Activated CD8-positive, alpha-beta memory T cell treated with anti-CD3 and anti-CD28 coated beads, Interleukin-2, amount 50 U/mL, for 1 hour (primary cell): Measurements from ENCODE around the gene HAPLN3.

Experiments
- DNase-seq: peaks from one replicate; pipeline ENCODE4 v3.0.0-alpha.2; 2020; ENCODE audit errors: extremely low read depth

Gene HAPLN3

DNA sequence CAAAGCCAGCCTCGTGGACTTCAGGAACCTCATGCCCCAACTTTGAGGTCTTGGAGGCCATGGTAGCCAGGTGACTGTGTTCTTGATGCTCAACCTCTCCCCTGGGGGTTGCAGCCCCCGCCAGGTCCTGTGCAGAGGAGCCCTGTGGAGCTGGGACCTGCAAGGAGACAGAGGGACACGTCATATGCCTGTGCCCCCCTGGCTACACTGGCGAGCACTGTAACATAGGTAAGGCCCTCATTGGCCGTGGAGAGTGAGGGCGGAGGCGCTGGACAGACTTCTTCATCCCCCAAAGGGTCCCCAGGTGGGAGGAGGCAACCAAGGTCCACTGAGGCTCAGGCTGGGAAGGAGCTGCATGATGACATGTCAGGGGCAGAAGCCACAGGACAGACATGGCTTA is 35.1 kb downstream of the HAPLN3 start:
- no peak for DNase-seq

DNA sequence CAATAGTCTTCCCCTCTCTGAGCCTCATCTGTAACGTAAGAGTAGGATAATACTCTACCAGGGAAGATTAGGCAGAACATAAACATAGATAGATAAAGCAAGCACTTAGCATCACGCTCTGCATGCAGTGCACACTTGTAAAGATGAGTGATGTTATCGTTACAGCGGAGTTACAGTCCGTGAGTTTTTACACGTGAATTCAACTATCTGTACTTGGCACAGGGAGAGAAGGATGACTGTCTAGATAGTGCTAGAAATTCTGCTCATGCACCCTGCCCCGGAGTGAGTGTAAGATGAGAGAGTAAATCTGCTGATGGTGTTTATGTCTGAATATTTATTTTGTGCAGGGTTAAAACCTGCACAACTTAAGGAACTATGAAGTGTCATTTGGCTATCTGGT is 35.8 kb downstream of the HAPLN3 start:
- DNase-seq, result no peak

DNA sequence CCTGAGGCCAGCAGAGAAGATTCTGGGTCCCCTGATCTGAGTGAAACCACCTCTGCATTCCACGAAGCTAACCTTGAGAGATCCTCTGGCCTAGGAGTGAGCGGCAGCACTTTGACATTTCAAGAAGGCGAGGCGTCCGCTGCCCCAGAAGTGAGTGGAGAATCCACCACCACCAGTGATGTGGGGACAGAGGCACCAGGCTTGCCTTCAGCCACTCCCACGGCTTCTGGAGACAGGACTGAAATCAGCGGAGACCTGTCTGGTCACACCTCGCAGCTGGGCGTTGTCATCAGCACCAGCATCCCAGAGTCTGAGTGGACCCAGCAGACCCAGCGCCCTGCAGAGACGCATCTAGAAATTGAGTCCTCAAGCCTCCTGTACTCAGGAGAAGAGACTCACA is 36.4 kb downstream of the HAPLN3 start:
- no peak for DNase-seq

DNA sequence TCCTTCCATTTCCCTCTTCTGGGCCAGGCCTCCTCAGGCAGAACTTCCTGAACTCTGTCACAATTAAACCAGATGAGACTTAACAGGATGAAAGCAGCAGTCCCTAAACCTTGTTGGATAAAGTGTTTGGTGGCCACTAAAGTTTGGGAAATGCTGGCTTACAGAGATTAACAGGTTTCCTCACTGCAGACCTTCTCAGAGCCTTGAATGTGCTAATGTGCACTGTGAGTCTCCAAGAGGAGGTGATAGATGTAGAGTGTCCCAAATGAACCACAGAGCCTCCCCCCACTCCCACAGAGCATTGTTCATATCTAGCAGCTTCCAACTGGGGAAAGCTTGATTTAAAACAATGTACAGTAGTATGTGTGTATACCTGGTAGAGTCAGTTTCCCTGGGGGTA is 42.9 kb downstream of the HAPLN3 start:
- DNase-seq, result no peak

DNA sequence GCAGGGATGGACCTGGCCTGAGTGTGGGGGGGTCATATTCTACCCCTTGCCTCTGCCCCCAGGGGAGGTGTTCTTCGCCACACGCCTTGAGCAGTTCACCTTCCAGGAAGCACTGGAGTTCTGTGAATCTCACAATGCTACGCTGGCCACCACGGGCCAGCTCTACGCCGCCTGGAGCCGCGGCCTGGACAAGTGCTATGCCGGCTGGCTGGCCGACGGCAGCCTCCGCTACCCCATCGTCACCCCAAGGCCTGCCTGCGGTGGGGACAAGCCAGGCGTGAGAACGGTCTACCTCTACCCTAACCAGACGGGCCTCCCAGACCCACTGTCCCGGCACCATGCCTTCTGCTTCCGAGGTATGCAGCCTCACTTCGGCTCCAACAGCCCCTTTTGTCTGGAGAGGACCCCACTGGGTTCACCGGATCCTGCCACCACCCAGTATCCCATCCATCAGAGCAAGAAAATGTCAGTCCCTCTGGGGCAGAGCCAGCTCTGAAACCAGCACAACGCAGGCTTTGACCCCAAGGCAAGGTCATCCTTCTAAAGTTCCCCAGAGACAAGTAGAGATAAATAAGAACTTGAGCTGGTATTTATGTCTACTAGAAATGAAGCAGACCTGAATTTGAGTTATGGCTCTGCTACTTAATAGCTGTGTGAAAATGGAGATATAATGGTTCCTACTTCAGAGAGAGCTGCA is 45.8 kb downstream of the HAPLN3 start:
- no peak for DNase-seq

DNA sequence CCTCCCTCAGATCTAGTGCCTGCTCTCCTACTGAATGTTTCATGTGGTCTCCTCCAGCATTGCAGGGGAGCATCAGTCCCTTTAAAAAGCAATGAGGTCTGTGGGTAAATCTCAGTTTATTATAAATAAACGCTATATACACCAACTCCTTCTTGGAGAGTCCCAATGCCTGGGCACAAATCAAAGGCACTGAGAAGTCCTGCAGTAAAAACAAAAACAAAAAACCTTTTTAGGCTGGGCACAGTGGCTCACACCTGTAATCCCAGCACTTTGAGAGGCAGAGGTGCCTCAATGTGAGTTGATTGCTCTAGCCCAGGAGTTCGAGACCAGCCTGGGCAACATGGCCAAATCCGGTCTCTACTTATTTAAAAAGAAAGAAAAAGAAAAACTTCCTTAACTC is 47.1 kb downstream of the HAPLN3 start:
- DNase-seq, result no peak

DNA sequence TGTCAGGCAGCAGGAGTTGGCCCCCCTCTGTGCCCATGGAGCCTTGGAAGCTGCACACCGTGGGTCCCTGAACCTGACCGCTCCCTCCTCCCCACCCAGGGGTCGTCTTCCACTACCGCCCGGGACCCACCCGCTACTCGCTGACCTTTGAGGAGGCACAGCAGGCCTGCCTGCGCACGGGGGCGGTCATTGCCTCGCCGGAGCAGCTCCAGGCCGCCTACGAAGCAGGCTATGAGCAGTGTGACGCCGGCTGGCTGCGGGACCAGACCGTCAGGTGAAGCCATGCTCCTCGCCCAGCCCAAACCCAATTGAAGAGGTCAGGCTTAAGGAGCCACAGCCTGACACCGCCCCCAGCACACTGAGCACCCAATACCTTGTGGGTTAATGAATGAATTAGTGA is 48.2 kb downstream of the HAPLN3 start:
- no peak for DNase-seq

DNA sequence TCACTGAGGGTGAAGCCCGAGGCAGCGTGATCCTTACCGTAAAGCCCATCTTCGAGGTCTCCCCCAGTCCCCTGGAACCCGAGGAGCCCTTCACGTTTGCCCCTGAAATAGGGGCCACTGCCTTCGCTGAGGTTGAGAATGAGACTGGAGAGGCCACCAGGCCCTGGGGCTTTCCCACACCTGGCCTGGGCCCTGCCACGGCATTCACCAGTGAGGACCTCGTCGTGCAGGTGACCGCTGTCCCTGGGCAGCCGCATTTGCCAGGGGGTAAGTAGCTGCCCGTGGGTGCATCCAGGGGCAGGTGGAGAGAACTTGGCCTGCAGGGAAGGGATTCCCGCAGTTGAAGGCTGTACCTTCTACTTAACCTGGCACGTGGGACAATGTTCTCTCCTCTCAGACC is 49.7 kb downstream of the HAPLN3 start:
- DNase-seq, result no peak

DNA sequence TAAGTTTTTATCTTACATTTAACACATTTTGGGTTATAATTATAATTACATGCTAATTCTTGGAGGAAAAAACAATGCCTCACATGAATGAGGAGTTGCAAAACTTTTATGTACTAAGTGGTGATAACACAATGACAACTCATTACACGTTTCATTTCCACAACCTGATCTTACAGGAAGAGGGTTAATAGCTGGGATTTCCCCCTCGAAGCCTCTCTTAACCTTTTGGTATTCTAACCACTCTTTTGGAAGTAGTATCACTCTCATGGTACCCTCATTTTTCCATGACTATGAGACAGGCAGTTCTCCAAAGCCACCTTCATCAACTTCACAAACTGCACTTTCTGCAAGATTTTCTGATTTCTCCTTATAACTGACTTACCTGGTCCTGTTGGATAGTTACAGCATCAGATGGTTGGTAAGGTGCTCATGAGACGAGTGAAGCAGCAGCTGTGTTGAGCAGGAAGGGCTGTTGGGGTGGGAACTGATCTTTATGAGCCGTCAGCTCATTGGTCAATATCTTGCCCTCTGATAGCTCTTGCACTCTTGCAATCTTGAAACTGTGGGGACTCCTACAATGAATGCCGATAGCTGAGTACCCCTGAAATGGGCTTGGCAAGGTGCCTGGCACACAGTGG is 50.5 kb downstream of the HAPLN3 start:
- no peak for DNase-seq

DNA sequence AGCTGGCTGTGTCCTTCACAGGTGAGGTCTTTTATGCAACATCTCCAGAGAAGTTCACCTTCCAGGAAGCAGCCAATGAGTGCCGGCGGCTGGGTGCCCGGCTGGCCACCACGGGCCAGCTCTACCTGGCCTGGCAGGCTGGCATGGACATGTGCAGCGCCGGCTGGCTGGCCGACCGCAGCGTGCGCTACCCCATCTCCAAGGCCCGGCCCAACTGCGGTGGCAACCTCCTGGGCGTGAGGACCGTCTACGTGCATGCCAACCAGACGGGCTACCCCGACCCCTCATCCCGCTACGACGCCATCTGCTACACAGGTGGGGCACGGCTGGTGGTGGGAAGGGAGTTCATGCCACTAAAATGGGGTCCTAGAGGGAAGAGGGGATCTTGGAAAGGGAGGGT is 52.0 kb downstream of the HAPLN3 start:
- no peak for DNase-seq

DNA sequence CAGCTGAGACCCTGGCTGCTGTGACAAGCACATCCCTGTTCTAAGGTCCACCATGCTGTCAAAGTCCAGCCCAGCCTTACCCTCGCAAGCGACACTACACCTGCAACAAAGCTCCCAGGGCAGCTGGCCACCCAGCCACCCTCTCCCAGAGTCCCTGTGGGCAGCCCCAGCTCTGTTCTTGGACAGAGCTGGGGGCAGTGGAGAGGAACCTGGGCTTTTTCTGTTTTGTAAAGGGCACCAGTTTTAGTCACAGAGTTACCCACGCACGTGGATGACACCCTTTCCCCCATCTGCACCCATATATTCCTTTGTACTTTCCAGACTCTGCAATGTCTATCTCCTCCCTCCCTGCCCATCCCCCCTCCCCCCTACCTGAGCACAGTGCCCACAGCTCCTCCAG is 53.2 kb downstream of the HAPLN3 start:
- no peak for DNase-seq

DNA sequence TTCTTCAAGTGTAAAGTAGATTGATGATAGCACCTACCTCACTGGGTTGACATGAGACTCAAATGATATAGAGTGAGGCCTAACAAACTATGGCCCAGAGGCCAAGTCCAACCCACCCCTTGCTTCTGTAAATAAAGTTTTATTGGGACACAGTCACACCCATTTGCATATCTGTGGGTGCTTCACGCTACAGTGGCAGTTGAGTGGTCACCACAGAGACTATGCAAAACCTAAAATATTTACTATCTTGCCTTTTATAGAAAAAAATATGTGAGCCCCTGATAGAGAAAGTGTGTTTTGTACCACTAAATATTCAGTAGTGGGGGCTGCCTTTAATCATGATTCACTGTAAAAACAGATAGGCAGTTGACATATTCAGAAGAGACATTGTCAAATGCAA is 54.1 kb downstream of the HAPLN3 start:
- no peak for DNase-seq

DNA sequence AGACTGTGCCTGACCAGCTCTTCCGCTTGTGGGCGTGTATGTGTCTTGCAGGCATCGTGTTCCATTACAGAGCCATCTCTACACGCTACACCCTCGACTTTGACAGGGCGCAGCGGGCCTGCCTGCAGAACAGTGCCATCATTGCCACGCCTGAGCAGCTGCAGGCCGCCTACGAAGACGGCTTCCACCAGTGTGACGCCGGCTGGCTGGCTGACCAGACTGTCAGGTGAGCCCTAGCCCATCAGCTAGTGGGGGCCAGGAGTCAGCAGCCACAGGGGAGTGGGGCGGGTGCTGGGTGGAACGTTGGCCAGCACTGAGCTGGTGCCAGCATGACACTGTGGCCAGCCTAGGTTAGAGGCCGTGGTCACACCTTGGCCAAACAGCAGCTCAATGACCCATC is 55.4 kb downstream of the HAPLN3 start:
- DNase-seq, result no peak

DNA sequence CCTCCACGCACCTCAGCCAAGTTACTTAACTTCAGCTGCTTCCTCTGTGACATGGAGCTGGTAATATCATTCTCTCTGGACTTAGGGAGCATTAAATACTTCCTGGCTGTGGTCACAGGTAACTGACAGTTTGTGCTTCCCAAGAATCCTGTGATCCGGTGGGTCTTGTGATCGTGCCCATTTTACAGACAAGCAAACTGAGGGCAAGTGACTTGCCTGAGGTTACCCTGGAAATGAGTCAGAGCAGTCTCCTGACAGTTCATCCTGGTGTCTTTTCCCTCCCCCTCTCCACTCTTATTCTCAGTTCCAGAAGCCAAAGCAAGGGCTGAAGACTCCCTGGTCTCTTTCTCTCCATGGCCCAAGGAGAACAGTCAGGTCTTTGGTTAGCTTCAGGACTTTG is 56.2 kb downstream of the HAPLN3 start:
- DNase-seq, result no peak

DNA sequence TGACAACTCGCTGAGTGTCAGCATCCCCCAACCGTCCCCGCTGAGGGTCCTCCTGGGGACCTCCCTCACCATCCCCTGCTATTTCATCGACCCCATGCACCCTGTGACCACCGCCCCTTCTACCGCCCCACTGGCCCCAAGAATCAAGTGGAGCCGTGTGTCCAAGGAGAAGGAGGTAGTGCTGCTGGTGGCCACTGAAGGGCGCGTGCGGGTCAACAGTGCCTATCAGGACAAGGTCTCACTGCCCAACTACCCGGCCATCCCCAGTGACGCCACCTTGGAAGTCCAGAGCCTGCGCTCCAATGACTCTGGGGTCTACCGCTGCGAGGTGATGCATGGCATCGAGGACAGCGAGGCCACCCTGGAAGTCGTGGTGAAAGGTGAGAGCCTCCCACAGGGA is 56.7 kb downstream of the HAPLN3 start:
- DNase-seq, result no peak

DNA sequence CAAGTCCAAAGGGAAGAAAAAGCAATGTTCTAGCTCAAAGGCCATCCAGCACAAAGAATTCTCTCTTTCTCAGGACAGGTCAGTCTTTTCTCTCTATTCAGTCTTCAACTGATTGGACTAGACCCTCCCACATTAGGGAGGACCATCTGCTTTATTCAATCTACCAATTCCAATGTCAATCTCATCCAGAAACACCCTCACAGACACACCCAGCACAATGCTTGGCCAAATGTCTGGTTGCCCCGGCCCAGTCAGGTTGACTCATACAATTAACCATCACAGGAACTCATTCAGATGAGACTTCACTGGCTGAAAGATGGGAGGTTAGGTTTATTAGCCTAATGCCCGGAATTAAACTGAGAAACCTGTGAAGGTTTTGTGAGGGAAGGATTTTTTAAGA is 59.7 kb downstream of the HAPLN3 start:
- no peak for DNase-seq

DNA sequence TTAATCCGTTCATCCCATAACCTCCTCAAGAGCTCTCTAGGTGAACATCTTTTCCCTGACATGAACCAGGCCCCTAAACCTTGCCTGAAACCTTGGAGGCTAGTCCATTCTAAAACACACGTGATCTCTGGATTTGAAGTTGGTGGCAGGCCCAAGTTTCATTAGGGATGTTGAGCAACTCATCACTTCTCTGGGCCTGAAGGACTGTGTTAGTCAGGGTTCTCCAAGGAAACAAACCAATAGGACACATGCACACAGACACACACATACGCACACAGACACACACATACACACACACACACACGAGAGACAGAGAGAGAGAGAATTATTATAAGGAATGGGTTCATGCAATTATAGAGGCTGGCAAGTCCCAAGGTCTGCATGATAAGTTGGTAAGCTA is 60.2 kb downstream of the HAPLN3 start:
- no peak for DNase-seq

DNA sequence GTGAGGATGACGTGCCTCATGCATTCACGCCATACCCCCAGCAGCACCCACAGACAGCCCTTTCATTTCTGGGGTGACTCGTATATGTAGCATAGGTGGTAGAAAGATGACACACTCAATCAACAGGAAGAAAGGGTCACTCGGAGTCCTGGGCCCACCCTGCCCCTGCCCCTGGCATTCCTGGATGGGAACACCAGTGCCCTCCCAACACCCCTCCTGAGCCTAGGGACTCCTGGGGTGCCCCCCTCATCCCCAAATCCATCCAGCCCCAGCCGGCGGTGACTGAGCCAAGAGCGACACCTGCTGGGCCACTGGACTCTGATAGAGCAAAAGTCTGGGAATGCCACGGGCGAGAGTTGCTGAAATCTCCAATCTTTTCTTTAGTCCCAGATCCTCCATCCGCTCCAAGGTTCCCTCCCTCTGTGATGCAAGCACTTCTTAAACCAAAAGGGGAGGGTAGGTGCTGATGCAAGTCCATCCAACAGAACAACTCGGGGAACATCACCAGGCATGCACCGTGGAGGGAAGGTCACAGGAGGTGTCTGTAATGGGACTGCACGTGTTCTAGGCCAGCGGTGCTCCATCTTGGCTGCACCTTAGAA is 61.0 kb downstream of the HAPLN3 start:
- no peak for DNase-seq

DNA sequence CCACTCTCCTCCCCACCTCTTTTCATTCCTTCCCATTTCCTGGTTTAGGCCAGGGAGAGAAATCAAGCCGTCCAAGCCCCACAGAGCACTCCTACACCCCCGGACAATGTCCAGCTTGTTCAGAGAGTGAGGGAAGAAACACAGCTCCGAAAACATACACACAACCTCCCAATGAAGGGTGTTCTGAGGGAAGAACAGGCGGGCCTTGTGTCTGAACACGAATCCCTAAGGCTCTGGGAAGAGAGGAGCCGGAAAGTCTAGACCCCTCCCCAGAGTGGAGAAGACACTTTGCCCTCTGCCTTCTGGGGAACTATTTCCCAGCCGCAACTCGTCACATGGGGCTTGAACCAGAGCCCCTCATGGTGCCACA is 61.6 kb downstream of the HAPLN3 start:
- DNase-seq, result no peak

DNA sequence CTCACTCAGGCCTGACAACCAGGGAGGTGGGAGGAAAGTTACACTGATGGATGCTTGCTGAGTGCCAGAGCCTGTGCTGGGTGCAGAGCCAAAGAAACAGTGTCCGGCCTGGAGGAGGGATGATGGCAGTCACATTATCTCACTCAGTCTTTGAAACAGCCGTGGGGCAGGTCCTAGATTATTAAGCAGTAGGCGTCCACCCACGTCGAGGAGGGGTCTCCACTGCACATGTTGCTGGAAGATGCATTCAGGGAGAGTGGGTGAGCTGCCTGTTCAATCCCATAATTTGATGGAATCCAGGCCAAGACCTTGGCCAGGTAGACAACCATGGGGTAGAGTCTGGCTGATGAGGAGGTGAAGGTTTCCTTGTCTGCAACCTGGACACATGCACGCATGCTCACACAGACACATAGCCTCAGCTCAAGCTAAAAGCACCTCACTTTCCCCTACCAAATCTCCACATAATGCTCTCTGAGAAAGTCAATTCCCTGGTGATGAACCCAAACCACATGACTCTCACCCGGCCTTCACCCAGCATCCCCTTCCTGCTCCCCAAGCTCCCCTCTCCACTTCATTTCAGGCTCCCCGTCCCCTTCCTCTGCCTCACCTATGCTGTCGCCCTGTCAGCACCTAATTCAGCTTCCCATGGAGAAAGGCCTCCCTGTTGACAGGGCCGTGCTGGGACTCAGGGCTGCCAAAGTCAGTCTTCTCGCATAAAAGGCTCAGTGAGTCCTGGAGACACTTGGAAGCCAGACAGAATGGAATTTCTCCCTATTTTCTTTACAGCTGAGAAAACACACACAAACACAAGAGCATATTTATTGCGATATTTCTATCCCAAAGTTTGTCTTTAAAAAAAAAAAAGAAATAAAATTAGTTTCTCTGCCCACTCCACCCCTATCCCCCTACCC is 62.3 kb downstream of the HAPLN3 start:
- no peak for DNase-seq

DNA sequence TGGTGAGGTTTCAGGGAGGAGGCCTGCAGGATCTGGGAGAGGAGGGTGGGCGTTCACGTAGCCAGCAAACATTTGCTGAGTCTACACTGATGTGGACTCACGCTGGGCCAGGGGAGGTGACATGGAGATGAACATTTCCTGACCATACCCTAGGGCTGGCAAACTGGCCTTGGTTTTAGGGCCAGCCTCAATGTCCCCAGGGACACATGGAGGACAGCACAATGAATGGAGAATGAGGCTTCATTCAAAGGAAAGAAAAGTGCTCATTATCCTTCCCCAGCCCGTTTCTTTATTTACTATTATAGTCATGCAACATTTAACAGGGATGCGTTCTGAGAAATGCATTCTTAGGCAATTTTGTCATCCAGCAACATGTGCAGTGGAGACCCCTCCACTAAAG is 65.3 kb downstream of the HAPLN3 start:
- DNase-seq, result no peak

DNA sequence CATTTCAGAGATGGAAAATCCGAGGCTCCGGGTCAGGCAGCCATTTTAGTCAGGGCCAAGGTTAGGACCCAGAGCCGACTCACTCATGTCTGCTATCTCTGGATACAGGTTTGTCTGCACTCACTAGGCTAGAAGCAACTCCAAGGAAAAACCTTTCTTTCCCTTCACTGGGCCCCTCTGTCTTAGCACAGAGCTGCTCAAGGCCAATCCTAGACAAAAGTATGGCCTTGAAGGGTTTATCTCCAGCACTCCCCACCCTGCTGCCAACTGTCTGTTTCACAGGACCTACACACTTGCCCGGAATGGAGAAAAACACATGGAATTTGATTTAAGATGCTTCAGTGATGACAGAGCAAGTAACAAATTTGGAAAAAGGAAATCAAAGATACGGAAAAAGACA is 66.6 kb downstream of the HAPLN3 start:
- DNase-seq, result no peak
